Urinary bladder (tissue), 4 donors: Measurements from ENCODE around the gene ABCF2. TPM values are rescaled to one million over a fixed set of nuclear protein-coding genes. Genes with fewer than 3 reads are reported as not detected.

Experiments
- DNase-seq: peaks from one replicate; pipeline ENCODE4 v3.0.0-alpha.2; 2015; ENCODE audit errors: extremely low spot score
- H3K27ac ChIP-seq: one replicate; pipeline ENCODE4 v1.5.1; 2013; ENCODE audit warnings: low read depth, mild to moderate bottlenecking, moderate library complexity
- H3K36me3 ChIP-seq: one replicate; pipeline ENCODE4 v1.6.1; 2013; ENCODE audit warnings: mild to moderate bottlenecking, moderate library complexity; ENCODE audit not compliant: insufficient read depth
- H3K4me1 ChIP-seq: one replicate; pipeline ENCODE4 v1.6.1; 2013; ENCODE audit warnings: mild to moderate bottlenecking, moderate library complexity; ENCODE audit not compliant: insufficient read depth
- H3K4me3 ChIP-seq: one replicate; pipeline ENCODE4 v1.5.1; 2013; ENCODE audit warnings: low read depth, low read length
- WGBS: extraction: QIAGEN DNeasy Blood & Tissue Kit; methylation state at CpG from one replicate; pipeline ENCODE4 v1.1.7; 2013; 5-methylcytosine and 5-hydroxymethylcytosine counted together
- polyA plus RNA-seq: library from polyadenylated mRNA; stranded (reverse); fragments of 200-250 nt; gene quantifications from one replicate; pipeline ENCODE4 v1.2.3, GENCODE V29; 2013
- total RNA-seq: library from RNA; depleted of rRNA; stranded (reverse); fragments of >200 nt; gene quantifications from one replicate; pipeline ENCODE4 v1.2.3, GENCODE V29; 2014
- donor health status: healthy with polysubstance abuse.
- donor health status: healthy.

Gene ABCF2
- total and polyA plus RNA-seq, 2 donors, result 14.1 to 29.6 TPM

DNA sequence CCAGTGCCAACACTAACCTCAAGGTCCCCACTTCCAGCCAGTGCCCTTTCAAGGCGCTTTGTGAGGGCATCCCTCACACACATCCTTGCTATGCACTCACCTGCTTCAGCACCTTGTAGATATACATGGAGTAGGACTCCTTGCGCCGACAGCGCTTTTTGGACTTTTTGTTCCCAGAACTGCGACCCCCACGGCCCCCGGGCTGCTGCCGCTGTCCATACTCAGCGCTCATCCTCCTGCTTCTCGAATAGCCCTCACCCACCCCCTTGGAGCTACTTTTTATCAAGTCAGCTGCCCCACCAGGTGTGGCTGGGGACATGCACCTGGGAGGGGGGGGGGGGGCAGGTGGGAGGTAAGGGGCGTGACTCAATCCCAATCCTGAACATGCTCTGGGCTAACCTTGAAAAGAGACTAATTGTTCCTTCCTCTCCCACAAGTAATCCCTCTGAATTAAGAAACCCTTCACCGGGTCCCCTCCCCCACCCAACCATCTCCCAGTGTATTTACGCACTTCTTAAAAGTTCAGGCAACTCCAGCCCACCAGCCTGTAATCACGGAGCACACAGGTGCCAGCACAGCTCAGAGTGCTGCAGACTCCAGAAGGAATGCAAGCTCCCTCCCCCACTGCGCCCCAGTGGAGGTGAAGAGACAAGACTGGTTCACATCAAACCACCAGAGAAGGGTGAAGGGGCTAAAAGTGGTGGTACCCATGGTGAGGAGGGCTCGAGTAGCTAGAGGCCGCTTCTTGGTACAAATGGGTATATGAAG lies 16.7 kb downstream of the ABCF2 start, which contains the start of gene H2BK1:
TSS of gene H2BK1 (minus strand) at position 402 of the 768 bp plus-strand sequence. CDS start at position 232, 170 bp downstream.
- no peak within 1 kb of the TSS for H3K4me3 ChIP-seq
- WGBS, result 82% methylated on average over 17 of the region's 17 CpGs
- no peak within 1 kb of the TSS for H3K27ac ChIP-seq
- H3K4me1 ChIP-seq, result no peaks in the 10 kb centered on the region
- no peaks in the 10 kb centered on the region for H3K36me3 ChIP-seq
- DNase-seq, result no peak

DNA sequence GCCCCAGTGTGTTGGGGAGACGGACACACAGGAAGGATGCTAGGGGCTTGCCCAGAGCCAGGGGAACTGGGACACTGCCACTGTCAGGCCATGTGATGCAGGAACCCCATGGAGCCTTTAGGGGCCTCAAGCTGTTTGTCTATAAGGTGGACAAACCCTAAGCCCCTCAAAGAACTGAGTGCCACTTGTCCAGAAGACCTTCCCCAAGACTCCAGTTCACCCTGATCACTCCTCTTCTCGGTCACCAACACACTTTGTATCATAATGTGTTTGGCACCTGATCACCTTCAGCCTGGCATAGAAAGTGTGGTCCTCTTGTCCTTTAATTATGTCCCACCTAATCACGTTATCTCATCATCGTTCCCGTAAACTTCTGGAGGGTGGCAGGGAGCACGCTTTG lies 17.4 kb downstream of the ABCF2 start:
- no peak for DNase-seq
- Histone ChIP-seq H3K27ac (no peak overlapping the region), H3K4me1 (no peaks in the 10 kb centered on the region), H3K36me3 (no peaks in the 10 kb centered on the region), H3K4me3 (no peak overlapping the region)
- WGBS, result 80% methylated on average over 6 of the region's 6 CpGs

DNA sequence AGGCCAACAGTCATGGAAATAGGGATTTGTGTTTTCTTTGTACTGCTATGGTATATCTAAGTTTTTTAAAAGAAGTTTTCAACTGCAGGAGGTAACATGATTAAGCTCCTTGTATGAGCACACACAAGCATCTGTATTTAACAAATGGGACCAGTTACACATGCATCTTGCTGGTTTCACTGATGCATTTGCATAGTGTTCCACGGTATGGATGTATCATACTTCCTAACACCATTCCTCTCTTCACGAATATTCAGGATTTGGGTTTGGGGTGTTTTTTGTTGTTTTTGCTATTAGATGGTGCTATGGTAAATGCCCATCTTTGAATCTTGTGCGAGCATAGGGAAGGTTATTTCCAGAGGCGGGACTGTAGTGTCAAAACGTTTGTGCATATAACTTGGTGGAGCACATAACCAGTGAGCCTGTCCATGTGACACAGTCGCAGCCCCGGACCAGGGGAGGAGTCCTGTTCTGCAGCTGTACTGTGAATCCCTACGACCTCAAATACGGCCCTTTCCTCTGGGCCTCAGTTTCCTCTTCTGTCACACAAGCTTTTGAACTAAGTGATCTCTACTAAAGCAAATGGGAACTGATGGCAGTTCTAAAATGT lies 18.6 kb downstream of the ABCF2 start:
- no peaks in the 10 kb centered on the region for H3K36me3 ChIP-seq
- 65% methylated on average over 9 of the region's 9 CpGs for WGBS
- H3K4me1 ChIP-seq, result no peaks in the 10 kb centered on the region
- H3K4me3 ChIP-seq, result no peak overlapping the region
- DNase-seq, result no peak
- no peak overlapping the region for H3K27ac ChIP-seq

- no peaks in the 10 kb centered on the region for H3K4me1 ChIP-seq
- no peaks in the 10 kb centered on the region for H3K36me3 ChIP-seq
- H3K27ac ChIP-seq, result no peak overlapping the region
- 67% methylated on average over 12 of the region's 12 CpGs for WGBS
- DNase-seq, result no peak
- H3K4me3 ChIP-seq, result no peak overlapping the region
Observed at GRCh38 chr7:151207804-151208203, 19.2 kb downstream of the ABCF2 start.

GRCh38 chr7:151207315-151207714 lies 19.7 kb downstream of the ABCF2 start:
- H3K36me3 ChIP-seq, result no peaks in the 10 kb centered on the region
- no peak overlapping the region for H3K4me3 ChIP-seq
- no peaks in the 10 kb centered on the region for H3K4me1 ChIP-seq
- H3K27ac ChIP-seq, result no peak overlapping the region
- 61% methylated on average over 9 of the region's 9 CpGs for WGBS
- DNase-seq, result no peak

DNA sequence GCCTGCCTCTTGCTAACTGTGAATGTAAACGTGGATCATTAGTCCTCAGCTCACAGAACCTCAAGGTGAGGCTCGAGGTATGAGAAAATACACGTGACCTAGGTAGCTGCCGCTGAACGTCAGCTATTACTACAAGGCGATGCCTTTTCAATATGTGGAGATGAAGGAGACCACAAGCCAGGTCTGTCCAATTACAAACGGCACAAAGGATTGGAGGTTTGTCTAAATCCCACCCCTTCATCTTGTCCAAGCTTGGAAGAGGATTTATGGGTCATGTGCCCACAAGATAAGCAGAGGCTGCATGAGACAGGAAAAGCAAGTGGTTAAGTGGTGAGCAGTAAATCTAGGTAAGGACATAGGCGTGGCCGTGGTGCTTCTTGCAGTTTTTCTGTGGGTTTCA lies 20.1 kb downstream of the ABCF2 start:
- Histone ChIP-seq H3K36me3 (no peaks in the 10 kb centered on the region), H3K27ac (no peak overlapping the region), H3K4me3 (no peak overlapping the region), H3K4me1 (no peaks in the 10 kb centered on the region)
- WGBS, result 48% methylated on average over 9 of the region's 9 CpGs
- no peak for DNase-seq

DNA sequence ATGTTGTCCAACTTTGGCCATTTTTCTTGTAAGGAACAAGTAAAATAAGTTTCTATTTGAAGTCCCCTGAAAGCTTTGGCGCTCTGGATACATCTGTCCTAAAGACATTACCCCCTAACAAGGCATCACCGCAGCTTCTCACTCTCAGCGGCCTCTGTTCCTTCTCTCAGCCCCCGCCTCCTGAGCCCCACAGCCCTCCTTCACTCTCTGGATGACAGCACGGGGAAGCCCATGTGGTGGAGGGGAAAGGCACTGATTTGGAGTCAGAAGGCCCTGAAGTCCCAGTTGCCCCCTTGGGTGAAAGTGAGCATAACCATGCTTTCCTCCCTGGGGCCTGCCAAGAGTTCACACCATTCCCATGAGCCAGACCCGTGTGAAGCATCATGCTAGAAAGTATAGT lies 21.3 kb downstream of the ABCF2 start:
- DNase-seq, result no peak
- no peaks in the 10 kb centered on the region for H3K4me1 ChIP-seq
- H3K27ac ChIP-seq, result no peak overlapping the region
- H3K36me3 ChIP-seq, result no peaks in the 10 kb centered on the region
- 71% methylated on average over 6 of the region's 6 CpGs for whole genome bisulfite sequencing
- no peak overlapping the region for H3K4me3 ChIP-seq

- H3K4me1 ChIP-seq, result no peaks in the 10 kb centered on the region
- WGBS, result 70% methylated on average over 48 of the region's 48 CpGs
- H3K36me3 ChIP-seq, result no peaks in the 10 kb centered on the region
- no peak for DNase-seq
- no peak overlapping the region for H3K4me3 ChIP-seq
- no peak overlapping the region for H3K27ac ChIP-seq
Observed at GRCh38 chr7:151204383-151205032, 22.5 kb downstream of the ABCF2 start.

DNA sequence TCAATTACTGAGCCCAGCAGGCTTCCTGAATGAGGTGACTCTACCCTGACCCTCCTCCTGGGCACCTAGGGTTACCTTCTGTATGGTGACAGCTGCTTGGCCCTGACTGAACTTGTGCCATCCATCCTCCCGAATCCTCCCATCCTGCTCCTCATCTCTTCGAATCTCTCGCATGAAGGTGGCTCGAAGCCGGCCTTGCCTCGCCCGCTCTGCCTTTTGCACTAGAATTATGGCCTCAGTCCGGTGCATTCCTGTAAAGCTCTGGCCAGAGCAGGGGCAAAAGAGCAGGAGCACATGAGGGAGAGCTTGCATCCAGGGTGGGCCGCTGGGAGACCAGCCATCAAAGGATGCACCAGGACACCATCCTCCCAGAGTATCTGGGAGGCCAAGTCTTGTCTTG lies 24.2 kb downstream of the ABCF2 start:
- H3K36me3 ChIP-seq, result no peaks in the 10 kb centered on the region
- H3K4me3 ChIP-seq, result no peak overlapping the region
- H3K4me1 ChIP-seq, result no peaks in the 10 kb centered on the region
- H3K27ac ChIP-seq, result no peak overlapping the region
- no peak for DNase-seq
- 94% methylated on average over 9 of the region's 9 CpGs for WGBS

GRCh38 chr7:151201751-151202150 lies 25.3 kb downstream of the ABCF2 start:
- H3K4me3 ChIP-seq, result no peak overlapping the region
- H3K4me1 ChIP-seq, result no peaks in the 10 kb centered on the region
- 86% methylated on average over 4 of the region's 4 CpGs for WGBS
- no peak for DNase-seq
- H3K27ac ChIP-seq, result no peak overlapping the region
- no peaks in the 10 kb centered on the region for H3K36me3 ChIP-seq

GRCh38 chr7:151201344-151201743 lies 25.7 kb downstream of the ABCF2 start:
- 86% methylated on average over 3 of the region's 3 CpGs for WGBS
- Histone ChIP-seq H3K27ac (no peak overlapping the region), H3K4me3 (no peak overlapping the region), H3K4me1 (no peaks in the 10 kb centered on the region), H3K36me3 (no peaks in the 10 kb centered on the region)
- no peak for DNase-seq

- Histone ChIP-seq H3K4me1 (no peaks in the 10 kb centered on the region), H3K27ac (no peak overlapping the region), H3K4me3 (no peak overlapping the region), H3K36me3 (no peaks in the 10 kb centered on the region)
- WGBS, result 39% methylated on average over 30 of the region's 30 CpGs
- peak; percentile 14 for DNase-seq
Observed at GRCh38 chr7:151198945-151199848, 27.8 kb downstream of the ABCF2 start.

GRCh38 chr7:151197932-151198331 lies 29.1 kb downstream of the ABCF2 start:
- DNase-seq, result no peak
- Histone ChIP-seq H3K27ac (no peak overlapping the region), H3K36me3 (no peaks in the 10 kb centered on the region), H3K4me1 (no peaks in the 10 kb centered on the region), H3K4me3 (no peak overlapping the region)
